ENCODE measurements around the gene MRPL20.

Gene MRPL20

DNA sequence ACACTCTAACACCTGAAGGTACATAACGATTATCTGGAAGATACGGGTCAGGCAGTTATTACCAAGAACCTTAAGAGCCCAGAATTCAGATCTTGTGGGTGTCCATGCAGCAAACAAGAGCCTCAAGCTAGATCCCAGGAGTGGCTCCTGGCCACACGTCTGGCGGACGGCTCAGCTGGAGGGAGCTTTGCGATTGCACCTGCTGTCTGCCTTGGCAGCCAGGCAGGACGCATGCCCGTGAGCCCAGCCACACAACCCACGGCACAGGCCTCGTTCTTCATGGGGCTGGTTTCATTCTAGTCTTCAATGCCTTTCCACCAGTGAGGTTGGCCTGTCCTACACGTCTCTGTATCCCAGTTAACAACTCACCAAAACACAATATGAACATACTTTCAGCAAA lies 13.7 kb downstream of the MRPL20 start:
- DNase-seq (ENCODE audit: extremely low read depth, low read depth): no peak
- TF ChIP-seq, protein P1, sequence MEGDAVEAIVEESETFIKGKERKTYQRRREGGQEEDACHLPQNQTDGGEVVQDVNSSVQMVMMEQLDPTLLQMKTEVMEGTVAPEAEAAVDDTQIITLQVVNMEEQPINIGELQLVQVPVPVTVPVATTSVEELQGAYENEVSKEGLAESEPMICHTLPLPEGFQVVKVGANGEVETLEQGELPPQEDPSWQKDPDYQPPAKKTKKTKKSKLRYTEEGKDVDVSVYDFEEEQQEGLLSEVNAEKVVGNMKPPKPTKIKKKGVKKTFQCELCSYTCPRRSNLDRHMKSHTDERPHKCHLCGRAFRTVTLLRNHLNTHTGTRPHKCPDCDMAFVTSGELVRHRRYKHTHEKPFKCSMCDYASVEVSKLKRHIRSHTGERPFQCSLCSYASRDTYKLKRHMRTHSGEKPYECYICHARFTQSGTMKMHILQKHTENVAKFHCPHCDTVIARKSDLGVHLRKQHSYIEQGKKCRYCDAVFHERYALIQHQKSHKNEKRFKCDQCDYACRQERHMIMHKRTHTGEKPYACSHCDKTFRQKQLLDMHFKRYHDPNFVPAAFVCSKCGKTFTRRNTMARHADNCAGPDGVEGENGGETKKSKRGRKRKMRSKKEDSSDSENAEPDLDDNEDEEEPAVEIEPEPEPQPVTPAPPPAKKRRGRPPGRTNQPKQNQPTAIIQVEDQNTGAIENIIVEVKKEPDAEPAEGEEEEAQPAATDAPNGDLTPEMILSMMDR (IDR thresholded peaks at IDR 0.05; ENCODE audit: low read depth, low read length, missing control alignments): no peak
- no peak overlapping the region for H3K4me3 ChIP-seq (replicated peaks; ENCODE audit: low read depth, low read length)

DNA sequence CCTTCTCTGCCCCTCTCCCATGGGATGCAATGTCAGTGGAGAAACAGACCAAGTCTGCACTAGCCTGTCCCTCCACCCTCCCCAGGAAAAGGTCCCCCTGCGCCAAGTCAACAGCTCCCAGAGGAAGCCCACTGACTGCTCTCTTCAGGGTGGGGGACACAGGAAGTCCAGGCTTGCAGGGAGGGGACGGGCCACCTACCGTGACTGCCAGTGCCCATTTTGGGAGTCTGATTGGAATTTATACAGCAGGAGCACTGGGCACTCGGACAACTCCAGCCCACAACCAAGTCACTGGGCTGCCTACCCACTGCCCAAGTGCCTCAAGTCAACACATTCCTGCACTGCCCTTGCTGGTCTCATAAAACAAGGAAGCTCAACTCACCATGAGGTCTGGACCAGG lies 14.1 kb downstream of the MRPL20 start:
- DNase-seq (ENCODE audit: extremely low read depth, low read depth): no peak
- H3K4me3 ChIP-seq (replicated peaks; ENCODE audit: low read depth, low read length): no peak overlapping the region
- TF ChIP-seq, protein P1 (IDR thresholded peaks at IDR 0.05; ENCODE audit: low read depth, low read length, missing control alignments): no peak

DNA sequence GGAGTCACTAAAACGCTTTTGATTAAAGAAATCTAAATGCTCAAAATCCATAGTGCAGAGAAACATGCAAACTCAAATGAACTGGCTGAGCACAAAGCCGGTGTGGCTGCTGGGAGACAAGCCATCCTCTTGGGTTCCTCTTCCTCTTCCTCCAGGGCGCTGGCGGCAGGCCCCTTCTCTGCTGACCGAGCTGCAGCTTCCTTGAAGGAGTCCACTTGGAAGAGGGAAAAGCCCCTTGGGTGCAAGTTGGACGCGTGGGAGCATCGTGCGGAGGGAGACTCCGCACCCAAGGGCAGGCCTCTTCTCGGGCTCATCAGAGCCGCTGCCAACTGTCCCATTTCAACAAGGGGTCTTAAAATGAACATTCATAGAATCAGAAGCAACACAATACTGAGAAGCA lies 15.9 kb downstream of the MRPL20 start:
- no peak overlapping the region for H3K4me3 ChIP-seq (replicated peaks; ENCODE audit: low read depth, low read length)
- TF ChIP-seq, protein P1 (IDR thresholded peaks at IDR 0.05; ENCODE audit: low read depth, low read length, missing control alignments): no peak
- no peak for DNase-seq (ENCODE audit: extremely low read depth, low read depth)

DNA sequence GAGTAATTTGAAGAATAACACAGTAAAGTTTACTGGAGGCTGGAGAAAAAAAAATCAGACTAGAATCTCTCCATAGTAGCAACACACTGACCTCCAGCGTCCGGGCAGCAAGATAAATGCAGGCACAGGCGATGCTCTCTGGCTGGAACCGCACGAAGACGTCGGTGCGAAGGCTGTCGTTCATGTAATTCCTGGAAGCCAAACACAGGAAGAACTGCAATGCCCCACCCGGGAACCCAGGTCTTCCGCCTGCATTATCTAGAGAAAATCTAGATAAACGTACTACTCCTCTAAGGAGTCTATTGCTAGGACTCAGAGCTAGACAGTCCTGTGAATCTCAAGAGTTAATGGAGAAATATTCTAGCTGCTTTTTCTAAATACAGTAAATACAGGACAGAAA lies 16.4 kb downstream of the MRPL20 start:
- H3K4me3 ChIP-seq (replicated peaks; ENCODE audit: low read depth, low read length): no peak overlapping the region
- TF ChIP-seq, protein P1 (IDR thresholded peaks at IDR 0.05; ENCODE audit: low read depth, low read length, missing control alignments): no peak
- no peak for DNase-seq (ENCODE audit: extremely low read depth, low read depth)

DNA sequence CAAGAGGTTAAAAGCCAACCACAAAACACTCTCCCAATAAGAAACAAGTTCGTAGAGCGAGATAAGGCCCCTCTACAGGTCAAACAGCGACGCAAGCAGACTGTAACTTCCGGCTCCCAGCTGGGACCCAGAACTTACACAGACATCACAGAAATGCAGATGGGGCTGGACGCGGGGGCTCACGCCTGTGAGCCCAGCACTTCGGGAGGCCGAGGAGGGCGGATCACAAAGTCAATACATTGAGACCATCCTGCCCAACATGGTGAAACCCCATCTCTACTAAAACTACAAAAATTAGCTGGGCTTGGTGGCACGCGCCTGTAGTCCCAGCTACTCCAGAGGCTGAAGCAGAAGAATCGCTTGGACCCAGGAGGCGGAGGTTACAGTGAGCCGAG lies 19.0 kb downstream of the MRPL20 start:
- no peak overlapping the region for H3K4me3 ChIP-seq (replicated peaks; ENCODE audit: low read depth, low read length)
- TF ChIP-seq, protein P1 (IDR thresholded peaks at IDR 0.05; ENCODE audit: low read depth, low read length, missing control alignments): no peak
- no peak for DNase-seq (ENCODE audit: extremely low read depth, low read depth)

DNA sequence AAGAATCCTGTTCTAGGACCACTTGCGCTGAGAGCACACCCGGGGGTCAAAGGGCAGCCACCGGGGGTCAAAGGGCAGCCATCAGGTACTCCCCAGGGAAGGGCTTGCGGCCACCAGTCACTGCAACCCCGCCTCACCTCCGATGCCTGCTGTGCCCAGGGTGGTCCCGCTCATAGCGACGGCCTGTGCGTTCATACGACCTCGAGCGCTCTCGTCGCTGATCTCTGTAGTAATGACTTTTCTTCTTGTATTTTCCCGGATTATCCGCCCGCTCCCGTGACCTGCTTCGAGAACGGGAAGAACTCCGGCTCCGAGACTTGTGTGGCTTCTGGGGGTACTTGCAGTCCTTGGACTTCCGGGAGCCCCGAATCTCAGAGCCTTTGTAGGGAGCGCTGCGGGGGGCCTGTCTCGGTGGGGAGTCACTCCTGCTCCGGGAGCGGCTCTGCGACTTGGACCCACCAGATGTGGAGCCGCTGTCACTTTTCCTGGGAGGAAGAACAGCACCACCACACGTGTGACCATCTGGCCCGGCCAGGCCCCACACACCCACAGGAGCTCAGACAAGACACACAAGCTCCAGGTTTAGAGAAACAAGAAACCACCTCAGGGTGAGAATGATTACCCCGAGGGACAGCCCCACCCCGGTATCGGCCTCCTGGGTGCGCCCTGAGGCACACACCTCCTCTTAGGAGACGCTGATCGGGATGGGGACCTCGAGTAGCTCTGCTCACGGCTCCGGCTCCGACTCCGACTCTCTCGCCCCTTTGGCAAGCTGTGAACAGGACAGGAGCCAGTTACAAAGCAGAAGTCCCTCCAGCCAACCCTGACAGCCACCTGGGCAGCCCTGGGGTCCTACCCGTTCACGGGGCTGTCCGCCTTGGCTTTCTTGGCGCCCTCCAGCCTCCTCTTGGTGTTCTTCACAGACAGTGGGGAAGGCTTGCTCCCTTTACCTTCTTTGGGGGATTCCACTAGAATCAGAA lies 19.7 kb downstream of the MRPL20 start:
- H3K4me3 ChIP-seq (replicated peaks; ENCODE audit: low read depth, low read length): no peak overlapping the region
- DNase-seq (ENCODE audit: extremely low read depth, low read depth): no peak
- TF ChIP-seq, protein P1 (IDR thresholded peaks at IDR 0.05; ENCODE audit: low read depth, low read length, missing control alignments): no peak
